HepG2 (cell line): ENCODE data around the gene MZT1. TPM values are rescaled to one million over a fixed set of nuclear protein-coding genes. Genes with fewer than 3 reads are reported as not detected.
A peak's percentile ranks its signal among the peaks of the same experiment; 100 is the strongest.

Experiments used
- GATAD2A ChIP-seq: IDR thresholded peaks from 2 replicates; pipeline ENCODE4 v1.6.1; 2016
- RELA ChIP-seq: sonication (generic); formaldehyde crosslinking; IDR thresholded peaks from 2 replicates; pipeline ENCODE4 v1.4.0; 2020; ENCODE audit warnings: missing genetic modification reagents
- ZNF614 ChIP-seq: IDR thresholded peaks from 2 replicates; pipeline ENCODE4 v1.6.1; 2018; ENCODE audit warnings: missing biosample characterization, missing genetic modification reagents, inconsistent platforms, borderline replicate concordance
- ZNF775 ChIP-seq: sonication (generic); formaldehyde crosslinking; IDR thresholded peaks from 2 replicates; pipeline ENCODE4 v1.4.0; 2020; ENCODE audit warnings: missing genetic modification reagents, mild to moderate bottlenecking, moderate library complexity, borderline replicate concordance
- polyA plus RNA-seq, 8 experiments: library from polyadenylated mRNA; depleted of rRNA in 3 of 8; stranded (reverse) in 7 of 8; unstranded in 1 of 8; fragments of >200 nt; fragmentation: Illumina TruSeq in 4 of 8; extraction: Trizol in 4 of 8; gene quantifications; 2 replicates each; pipeline versions ENCODE4 v1.2.1 to v1.2.3, GENCODE V29; 2011 to 2016; ENCODE audit warnings: low read depth in 4 of 8, missing spikeins in 1 of 8, mixed read lengths in 1 of 8; ENCODE audit not compliant: insufficient read depth in 1 of 8
- total RNA-seq, 5 experiments: library from RNA; depleted of rRNA; stranded (reverse); fragments of >200 nt; fragmentation: Illumina TruSeq; extraction: Trizol; gene quantifications; 2 replicates each; pipeline ENCODE4 v1.2.3, GENCODE V29; 2016; ENCODE audit warnings: low read depth in 1 of 5
- TF ChIP-seq, protein P1 (sequence below): sonication (generic); formaldehyde crosslinking; IDR thresholded peaks from 2 replicates; pipeline ENCODE4 v1.4.0; 2020; ENCODE audit warnings: missing genetic modification reagents
- TF ChIP-seq, protein P2 (sequence below): sonication (generic); formaldehyde crosslinking; IDR thresholded peaks from 2 replicates; pipeline ENCODE4 v1.8.0; 2022; ENCODE audit warnings: missing genetic modification reagents, mild to moderate bottlenecking, moderate library complexity, borderline replicate concordance
- TF ChIP-seq, protein P3 (sequence below): sonication (generic); formaldehyde crosslinking; IDR thresholded peaks from 2 replicates; pipeline ENCODE4 v1.4.0; 2020; ENCODE audit warnings: missing genetic modification reagents, mild to moderate bottlenecking, borderline replicate concordance
- TF ChIP-seq, protein P4 (sequence below): sonication (generic); formaldehyde crosslinking; IDR thresholded peaks from 2 replicates; pipeline ENCODE4 v1.4.0; 2020; ENCODE audit warnings: missing genetic modification reagents
- TF ChIP-seq, protein P5 (sequence below): sonication (generic); formaldehyde crosslinking; IDR thresholded peaks from 2 replicates; pipeline ENCODE4 v1.8.1; 2022; ENCODE audit warnings: low read depth, mild to moderate bottlenecking, missing genetic modification reagents

MZT1 gene
- total and polyA plus RNA-seq, 2 of the 13 experiments (the other 11 are each of a cell fraction or from before 2014, with no cell fraction given) = 11.7 to 17.2 TPM

DNA sequence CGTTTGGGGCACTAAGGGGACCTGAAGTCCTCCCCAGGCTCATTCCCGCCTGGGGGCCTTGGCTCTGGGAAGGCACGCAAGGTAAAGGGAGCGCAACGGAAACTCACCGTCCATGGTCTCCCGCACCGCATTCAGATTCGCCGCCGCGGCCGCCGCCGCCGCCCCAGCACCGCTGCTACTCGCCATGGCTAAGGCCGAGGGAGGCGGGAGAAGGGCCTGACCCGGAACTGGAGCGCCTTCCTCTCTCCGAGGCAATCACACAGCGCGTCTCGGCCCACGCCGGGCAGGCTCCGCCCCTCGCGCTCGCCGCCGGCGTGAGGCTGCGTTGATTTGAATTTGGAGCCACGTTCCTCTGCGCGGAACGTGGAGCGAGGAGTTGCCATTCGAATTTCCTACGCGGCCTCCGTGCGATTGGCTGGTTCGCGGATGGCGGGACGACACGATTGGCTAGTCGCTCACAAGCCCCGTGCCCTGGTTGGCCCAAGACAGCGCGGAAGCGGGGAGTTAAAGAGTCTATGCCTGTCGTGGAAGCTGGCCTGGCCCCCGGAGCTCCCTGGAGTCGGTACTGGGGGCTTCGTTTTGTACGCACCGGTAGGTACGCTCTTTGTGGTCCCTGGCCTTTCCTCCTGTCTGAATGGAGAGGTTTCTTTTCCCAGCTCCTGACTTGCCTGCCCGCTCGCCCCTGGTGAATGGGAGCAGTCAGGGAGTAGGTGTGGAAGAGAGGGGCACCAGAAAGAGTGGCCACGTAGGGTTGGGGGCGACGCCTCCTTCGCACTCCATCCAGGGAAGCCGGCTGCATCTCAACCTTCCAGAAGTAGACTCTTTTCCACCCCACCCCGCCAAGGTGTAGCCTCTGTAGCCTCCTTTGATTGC is at the start of gene MZT1, which contains the start of gene BORA (continued):
- TF ChIP-seq, protein P1, sequence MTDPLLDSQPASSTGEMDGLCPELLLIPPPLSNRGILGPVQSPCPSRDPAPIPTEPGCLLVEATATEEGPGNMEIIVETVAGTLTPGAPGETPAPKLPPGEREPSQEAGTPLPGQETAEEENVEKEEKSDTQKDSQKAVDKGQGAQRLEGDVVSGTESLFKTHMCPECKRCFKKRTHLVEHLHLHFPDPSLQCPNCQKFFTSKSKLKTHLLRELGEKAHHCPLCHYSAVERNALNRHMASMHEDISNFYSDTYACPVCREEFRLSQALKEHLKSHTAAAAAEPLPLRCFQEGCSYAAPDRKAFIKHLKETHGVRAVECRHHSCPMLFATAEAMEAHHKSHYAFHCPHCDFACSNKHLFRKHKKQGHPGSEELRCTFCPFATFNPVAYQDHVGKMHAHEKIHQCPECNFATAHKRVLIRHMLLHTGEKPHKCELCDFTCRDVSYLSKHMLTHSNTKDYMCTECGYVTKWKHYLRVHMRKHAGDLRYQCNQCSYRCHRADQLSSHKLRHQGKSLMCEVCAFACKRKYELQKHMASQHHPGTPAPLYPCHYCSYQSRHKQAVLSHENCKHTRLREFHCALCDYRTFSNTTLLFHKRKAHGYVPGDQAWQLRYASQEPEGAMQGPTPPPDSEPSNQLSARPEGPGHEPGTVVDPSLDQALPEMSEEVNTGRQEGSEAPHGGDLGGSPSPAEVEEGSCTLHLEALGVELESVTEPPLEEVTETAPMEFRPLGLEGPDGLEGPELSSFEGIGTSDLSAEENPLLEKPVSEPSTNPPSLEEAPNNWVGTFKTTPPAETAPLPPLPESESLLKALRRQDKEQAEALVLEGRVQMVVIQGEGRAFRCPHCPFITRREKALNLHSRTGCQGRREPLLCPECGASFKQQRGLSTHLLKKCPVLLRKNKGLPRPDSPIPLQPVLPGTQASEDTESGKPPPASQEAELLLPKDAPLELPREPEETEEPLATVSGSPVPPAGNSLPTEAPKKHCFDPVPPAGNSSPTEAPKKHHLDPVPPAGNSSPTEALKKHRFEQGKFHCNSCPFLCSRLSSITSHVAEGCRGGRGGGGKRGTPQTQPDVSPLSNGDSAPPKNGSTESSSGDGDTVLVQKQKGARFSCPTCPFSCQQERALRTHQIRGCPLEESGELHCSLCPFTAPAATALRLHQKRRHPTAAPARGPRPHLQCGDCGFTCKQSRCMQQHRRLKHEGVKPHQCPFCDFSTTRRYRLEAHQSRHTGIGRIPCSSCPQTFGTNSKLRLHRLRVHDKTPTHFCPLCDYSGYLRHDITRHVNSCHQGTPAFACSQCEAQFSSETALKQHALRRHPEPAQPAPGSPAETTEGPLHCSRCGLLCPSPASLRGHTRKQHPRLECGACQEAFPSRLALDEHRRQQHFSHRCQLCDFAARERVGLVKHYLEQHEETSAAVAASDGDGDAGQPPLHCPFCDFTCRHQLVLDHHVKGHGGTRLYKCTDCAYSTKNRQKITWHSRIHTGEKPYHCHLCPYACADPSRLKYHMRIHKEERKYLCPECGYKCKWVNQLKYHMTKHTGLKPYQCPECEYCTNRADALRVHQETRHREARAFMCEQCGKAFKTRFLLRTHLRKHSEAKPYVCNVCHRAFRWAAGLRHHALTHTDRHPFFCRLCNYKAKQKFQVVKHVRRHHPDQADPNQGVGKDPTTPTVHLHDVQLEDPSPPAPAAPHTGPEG (CRISPR knock-in tag) = peak; percentile 58; the same call in 1 of the 2 replicates
- TF ChIP-seq ZNF775 = no peak
- TF ChIP-seq, protein P2, sequence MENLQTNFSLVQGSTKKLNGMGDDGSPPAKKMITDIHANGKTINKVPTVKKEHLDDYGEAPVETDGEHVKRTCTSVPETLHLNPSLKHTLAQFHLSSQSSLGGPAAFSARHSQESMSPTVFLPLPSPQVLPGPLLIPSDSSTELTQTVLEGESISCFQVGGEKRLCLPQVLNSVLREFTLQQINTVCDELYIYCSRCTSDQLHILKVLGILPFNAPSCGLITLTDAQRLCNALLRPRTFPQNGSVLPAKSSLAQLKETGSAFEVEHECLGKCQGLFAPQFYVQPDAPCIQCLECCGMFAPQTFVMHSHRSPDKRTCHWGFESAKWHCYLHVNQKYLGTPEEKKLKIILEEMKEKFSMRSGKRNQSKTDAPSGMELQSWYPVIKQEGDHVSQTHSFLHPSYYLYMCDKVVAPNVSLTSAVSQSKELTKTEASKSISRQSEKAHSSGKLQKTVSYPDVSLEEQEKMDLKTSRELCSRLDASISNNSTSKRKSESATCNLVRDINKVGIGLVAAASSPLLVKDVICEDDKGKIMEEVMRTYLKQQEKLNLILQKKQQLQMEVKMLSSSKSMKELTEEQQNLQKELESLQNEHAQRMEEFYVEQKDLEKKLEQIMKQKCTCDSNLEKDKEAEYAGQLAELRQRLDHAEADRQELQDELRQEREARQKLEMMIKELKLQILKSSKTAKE (CRISPR knock-in tag) = peak; percentile 92
- TF ChIP-seq, protein P3, sequence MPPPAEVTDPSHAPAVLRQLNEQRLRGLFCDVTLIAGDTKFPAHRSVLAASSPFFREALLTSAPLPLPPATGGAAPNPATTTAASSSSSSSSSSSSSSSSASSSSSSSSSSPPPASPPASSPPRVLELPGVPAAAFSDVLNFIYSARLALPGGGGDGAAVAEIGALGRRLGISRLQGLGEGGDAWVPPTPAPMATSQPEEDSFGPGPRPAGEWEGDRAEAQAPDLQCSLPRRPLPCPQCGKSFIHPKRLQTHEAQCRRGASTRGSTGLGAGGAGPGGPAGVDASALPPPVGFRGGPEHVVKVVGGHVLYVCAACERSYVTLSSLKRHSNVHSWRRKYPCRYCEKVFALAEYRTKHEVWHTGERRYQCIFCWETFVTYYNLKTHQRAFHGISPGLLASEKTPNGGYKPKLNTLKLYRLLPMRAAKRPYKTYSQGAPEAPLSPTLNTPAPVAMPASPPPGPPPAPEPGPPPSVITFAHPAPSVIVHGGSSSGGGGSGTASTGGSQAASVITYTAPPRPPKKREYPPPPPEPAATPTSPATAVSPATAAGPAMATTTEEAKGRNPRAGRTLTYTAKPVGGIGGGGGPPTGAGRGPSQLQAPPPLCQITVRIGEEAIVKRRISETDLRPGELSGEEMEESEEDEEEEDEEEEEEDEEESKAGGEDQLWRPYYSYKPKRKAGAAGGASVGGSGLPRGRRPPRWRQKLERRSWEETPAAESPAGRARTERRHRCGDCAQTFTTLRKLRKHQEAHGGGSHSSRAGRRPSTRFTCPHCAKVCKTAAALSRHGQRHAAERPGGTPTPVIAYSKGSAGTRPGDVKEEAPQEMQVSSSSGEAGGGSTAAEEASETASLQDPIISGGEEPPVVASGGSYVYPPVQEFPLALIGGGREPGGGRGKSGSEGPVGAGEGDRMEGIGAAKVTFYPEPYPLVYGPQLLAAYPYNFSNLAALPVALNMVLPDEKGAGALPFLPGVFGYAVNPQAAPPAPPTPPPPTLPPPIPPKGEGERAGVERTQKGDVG (CRISPR knock-in tag) = peak; percentile 74; the same call in 1 of the 2 replicates
- TF ChIP-seq, protein P4, sequence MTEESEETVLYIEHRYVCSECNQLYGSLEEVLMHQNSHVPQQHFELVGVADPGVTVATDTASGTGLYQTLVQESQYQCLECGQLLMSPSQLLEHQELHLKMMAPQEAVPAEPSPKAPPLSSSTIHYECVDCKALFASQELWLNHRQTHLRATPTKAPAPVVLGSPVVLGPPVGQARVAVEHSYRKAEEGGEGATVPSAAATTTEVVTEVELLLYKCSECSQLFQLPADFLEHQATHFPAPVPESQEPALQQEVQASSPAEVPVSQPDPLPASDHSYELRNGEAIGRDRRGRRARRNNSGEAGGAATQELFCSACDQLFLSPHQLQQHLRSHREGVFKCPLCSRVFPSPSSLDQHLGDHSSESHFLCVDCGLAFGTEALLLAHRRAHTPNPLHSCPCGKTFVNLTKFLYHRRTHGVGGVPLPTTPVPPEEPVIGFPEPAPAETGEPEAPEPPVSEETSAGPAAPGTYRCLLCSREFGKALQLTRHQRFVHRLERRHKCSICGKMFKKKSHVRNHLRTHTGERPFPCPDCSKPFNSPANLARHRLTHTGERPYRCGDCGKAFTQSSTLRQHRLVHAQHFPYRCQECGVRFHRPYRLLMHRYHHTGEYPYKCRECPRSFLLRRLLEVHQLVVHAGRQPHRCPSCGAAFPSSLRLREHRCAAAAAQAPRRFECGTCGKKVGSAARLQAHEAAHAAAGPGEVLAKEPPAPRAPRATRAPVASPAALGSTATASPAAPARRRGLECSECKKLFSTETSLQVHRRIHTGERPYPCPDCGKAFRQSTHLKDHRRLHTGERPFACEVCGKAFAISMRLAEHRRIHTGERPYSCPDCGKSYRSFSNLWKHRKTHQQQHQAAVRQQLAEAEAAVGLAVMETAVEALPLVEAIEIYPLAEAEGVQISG (CRISPR knock-in tag) = peak; percentile 88
- TF ChIP-seq RELA (CRISPR knock-in tag) = peak; percentile 25; the same call in 1 of the 2 replicates
- TF ChIP-seq, protein P5, sequence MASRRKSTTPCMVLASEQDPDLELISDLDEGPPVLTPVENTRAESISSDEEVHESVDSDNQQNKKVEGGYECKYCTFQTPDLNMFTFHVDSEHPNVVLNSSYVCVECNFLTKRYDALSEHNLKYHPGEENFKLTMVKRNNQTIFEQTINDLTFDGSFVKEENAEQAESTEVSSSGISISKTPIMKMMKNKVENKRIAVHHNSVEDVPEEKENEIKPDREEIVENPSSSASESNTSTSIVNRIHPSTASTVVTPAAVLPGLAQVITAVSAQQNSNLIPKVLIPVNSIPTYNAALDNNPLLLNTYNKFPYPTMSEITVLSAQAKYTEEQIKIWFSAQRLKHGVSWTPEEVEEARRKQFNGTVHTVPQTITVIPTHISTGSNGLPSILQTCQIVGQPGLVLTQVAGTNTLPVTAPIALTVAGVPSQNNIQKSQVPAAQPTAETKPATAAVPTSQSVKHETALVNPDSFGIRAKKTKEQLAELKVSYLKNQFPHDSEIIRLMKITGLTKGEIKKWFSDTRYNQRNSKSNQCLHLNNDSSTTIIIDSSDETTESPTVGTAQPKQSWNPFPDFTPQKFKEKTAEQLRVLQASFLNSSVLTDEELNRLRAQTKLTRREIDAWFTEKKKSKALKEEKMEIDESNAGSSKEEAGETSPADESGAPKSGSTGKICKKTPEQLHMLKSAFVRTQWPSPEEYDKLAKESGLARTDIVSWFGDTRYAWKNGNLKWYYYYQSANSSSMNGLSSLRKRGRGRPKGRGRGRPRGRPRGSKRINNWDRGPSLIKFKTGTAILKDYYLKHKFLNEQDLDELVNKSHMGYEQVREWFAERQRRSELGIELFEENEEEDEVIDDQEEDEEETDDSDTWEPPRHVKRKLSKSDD (CRISPR knock-in tag) = peak; percentile 94
- TF ChIP-seq ZNF614 = peak; percentile 83; the same call in 1 of the 2 replicates
- peak; percentile 44 for TF ChIP-seq GATAD2A (CRISPR knock-in tag)
